ENCODE measurements around the gene SCNM1. TPM values are rescaled to one million over a fixed set of nuclear protein-coding genes. Genes with fewer than 3 reads are reported as not detected.

SCNM1 gene
- total RNA-seq, 2 donors from 2014 or later: 19.4 to 20.9 TPM

DNA sequence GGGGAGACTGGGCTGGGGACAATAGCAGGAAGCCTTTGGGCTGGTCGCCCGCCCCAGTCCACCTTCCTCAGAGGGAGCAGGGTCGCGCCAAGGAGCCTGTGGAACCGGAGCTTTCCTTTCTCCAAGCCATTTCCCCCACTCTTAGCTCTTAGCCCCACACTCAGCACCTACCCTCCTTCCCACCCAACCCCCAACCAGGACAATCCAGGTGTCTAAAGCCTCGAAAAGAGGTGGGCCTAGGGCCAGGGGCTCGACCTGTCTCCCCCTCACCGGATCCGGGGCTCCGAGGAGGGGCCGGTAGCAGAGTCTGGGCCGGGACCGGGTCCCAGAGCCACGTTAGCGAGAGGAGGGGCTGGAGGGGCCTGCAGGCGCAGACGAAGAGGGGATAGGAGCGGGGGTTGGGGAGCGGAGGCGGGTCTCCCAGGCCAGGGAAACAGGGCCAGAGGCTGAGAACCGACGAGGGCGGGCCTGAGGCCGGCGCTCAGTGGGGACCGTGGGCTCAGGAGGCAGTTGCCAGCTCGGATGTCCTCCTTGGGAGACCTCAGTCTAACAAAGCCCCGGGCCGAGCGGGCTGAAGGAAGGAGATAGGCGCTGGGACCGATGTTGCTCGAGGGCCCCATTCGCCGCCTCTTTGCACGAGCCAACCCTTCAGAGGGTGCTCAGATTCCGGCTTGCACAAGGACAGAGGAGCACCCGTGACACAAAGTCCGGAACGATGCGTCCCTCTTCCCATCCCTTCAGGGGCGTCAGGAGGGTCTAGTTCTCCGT lies 20.5 kb upstream of the SCNM1 start:
- DNase-seq: no peak
- intact Hi-C loops (cut with DNase I): no loop called here

DNA sequence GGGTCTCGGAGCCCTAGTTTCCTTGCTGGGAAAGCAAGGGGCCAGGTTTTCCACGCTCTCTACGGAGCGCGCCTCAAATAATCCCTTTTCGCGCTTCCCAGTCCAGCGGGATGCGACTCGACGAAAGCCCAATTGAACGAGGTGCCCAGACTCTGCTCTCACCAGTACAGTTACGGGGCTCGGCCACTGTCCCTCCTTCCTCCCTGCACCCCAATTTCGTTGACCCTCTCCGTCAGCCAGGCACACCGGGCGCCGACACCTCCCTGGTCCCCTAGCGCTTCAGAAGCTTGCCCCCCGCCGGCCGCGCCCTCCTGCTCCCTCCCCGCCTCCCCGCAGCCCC lies 19.9 kb upstream of the SCNM1 start:
- no peak for DNase-seq
- ATAC-seq: peak; percentile 5 to 8
- intact Hi-C loops (cut with DNase I): no loop called here

More for the DNA sequence above, 20.5 kb upstream of the SCNM1 start:
- ATAC-seq: peak; percentile 7 to 13

DNA sequence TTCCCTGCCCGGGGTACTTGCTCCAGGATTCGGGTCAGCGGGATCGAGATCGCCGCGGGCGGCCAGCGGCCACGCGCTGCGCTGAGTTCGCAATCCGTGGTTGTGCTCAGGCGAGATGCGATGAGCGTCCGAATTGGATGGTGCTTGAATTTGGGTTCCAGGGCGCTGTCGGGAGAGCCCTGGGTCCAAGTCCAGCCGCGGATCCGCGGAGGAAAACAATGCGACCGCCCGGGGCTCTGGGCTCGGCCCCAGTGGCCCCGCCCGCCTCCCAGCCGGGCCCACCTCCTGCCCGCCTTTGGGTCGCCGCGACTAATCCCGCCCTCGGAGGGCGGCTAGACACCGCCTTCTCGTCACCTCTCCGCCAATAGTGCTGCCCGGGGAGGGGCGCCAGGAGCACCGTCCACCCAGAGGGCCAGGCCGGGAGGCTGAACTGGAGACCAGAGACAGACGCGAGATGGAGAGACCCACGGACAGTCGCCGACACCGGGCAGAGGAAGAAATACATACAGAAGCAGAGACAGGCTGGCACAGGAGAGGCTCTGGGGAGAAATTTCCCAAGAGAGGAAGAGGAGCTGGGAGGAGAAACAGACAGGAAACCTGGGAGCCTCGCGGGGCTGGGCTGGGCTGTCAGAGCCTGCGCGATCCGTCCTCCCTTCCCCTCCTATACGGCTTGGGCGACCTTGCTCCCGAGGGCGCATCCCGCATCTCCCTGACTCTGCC lies 19.4 kb upstream of the SCNM1 start, which contains the start of gene SEMA6C:
Gene SEMA6C, minus strand, starts transcription at position 220 of the 720 bp plus-strand sequence. CDS start 4,010 bp downstream, outside the sequence.
- DNase-seq (peak; percentile 96), ATAC-seq (peak; percentile 95 to 97)
- intact Hi-C loops (cut with DNase I): no loop called here

DNA sequence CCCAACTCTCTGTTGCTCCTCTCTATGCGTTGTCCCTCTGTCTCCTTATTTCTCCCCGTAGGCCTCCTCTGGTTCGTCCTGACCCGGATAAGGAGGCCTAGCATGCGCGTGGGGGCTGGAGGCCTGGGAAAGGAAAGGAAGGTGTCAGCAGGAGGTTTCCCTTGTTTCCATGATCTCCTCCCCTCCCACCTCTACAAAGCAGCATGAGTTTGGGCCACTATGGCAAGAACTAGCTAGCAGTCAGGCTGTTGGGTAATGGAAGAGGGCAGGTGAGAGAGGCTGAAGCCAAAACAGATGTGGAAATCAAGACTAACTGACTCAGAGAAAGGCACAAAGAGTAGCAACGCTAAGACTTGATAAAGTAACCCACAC lies 18.8 kb upstream of the SCNM1 start:
- ATAC-seq (peak in 1 of 2 donors; percentile 0), DNase-seq (no peak)
- intact Hi-C loops (cut with DNase I): no loop called here

DNA sequence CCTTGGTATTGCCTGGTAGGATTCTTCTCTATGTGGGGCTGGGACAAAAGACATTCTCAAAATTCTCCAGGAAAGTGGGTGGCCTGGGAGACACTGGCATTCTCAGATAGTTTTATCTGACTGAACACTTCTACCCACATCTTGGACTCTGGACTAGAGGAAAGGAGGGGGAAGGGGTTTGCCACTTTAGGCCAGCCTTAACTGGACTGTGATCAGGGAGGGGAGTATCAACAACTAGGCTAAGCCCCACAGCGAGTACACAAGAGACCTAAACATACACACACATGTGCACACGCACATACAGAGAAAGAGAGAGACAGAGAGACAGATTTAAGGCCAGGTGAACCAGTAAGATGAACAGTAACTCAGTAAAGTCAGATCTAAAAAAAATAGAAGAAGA lies 18.3 kb upstream of the SCNM1 start:
- DNase-seq (no peak), ATAC-seq (no peak)
- intact Hi-C loops (cut with DNase I): no loop called here

DNA sequence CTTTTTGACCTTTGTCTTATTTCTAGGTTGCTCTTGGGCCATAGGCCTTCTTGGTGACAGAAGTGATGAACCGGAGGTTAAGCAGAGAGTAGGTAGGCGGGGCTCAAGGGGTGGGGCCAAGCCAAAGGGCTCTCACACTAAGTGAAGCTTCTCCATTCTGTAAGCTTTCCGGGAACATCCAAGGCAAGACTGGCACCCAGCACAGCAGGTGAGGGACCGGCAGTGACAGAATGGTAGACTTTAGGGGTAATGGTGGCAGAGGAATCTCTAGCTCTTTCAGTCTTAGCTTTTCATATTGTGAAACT lies 9.5 kb upstream of the SCNM1 start, which contains the start of gene TNFAIP8L2:
Gene TNFAIP8L2, plus strand, starts transcription at position 135 of the 305 bp plus-strand sequence. CDS start 2,049 bp downstream, outside the sequence.
- intact Hi-C loops (cut with DNase I): loop anchor here (2.0 to 5.0 kb wide), 3 partner anchors 56 to 129 kb away; no protein-coding TSS in a partner anchor
- DNase-seq (peak; percentile 64), ATAC-seq (peak; percentile 58 to 74)

DNA sequence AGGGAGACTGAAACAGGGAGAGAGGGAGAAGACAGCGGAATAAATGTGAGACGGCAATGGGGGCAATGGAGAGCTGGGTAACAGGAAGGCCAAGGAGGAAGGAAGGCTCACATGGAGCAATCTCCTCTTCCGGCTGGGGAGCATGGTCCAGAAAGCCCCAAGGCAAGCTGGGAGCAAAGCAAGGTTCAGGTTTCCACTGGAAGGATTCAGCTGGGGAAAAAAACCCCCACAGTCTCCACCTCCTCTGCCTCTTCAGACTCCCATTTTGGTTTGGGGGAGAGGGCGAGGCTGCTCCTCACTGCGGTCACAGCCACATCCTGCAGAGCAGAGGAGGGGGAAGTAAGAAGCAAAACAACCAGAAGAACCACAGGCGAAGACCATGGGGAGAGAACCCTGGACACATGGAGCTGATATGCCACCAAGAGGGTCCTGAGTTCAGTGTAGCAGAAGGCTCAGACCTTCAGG lies 8.8 kb upstream of the SCNM1 start:
- no peak for DNase-seq
- peak; percentile 32 to 48 for ATAC-seq
- intact Hi-C loops (cut with DNase I): loop anchor here (2.0 to 5.0 kb wide), 3 partner anchors 56 to 130 kb away; no protein-coding TSS in a partner anchor

DNA sequence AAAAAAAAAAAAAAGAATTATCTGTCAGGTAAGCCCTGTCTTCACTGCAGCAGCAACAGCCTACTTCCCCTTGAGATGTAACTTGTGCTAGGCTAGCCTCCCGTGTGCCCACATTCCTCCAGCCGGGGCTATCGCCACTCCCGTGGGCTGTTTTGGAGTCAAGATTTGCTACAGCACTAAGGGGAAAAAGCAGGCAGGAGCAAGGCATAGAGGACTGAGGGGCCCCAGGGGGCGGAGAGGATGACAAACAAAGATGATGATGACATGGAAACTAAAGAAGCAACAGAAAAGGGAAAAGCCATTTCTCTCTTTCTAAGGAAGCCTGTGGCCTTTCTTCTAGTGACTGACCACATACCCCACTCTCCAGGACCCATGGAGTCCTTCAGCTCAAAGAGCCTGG lies 7.6 kb upstream of the SCNM1 start:
- DNase-seq (no peak), ATAC-seq (no peak)
- intact Hi-C loops (cut with DNase I): loop anchor here (5.0 kb wide), 2 partner anchors 61 to 131 kb away; no protein-coding TSS in a partner anchor

DNA sequence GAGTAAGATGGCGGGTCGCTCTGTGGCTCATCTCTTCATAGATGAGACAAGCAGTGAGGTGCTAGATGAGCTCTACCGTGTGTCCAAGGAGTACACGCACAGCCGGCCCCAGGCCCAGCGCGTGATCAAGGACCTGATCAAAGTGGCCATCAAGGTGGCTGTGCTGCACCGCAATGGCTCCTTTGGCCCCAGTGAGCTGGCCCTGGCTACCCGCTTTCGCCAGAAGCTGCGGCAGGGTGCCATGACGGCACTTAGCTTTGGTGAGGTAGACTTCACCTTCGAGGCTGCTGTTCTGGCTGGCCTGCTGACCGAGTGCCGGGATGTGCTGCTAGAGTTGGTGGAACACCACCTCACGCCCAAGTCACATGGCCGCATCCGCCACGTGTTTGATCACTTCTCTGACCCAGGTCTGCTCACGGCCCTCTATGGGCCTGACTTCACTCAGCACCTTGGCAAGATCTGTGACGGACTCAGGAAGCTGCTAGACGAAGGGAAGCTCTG lies 7.1 kb upstream of the SCNM1 start:
- ATAC-seq (peak in 1 of 2 donors; percentile 3), DNase-seq (no peak)
- intact Hi-C loops (cut with DNase I): loop anchor here (5.0 kb wide), 2 partner anchors 62 to 132 kb away; no protein-coding TSS in a partner anchor

DNA sequence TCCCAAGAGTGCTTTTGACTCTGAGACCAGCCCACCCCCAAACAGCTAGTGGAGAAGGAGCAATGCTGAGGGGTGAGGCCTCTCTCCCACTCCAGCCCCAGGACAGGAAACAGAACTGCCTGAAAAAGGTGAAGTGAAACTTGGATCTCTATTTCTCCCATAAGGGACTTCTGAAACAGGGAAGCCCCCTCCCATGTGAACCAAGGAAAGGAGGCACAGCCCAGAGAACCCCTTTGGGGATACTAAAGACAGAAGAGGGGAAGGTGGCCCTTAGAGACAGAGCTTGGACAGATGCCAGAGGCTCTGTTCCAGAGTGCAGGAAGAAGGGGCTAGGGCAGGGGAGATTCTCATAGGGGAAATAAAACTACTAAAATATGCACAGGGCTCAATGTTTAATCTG lies 6.6 kb upstream of the SCNM1 start:
- intact Hi-C loops (cut with DNase I): loop anchor here (5.0 kb wide), 2 partner anchors 62 to 132 kb away; no protein-coding TSS in a partner anchor
- ATAC-seq: peak in 1 of 2 donors; percentile 3
- no peak for DNase-seq

DNA sequence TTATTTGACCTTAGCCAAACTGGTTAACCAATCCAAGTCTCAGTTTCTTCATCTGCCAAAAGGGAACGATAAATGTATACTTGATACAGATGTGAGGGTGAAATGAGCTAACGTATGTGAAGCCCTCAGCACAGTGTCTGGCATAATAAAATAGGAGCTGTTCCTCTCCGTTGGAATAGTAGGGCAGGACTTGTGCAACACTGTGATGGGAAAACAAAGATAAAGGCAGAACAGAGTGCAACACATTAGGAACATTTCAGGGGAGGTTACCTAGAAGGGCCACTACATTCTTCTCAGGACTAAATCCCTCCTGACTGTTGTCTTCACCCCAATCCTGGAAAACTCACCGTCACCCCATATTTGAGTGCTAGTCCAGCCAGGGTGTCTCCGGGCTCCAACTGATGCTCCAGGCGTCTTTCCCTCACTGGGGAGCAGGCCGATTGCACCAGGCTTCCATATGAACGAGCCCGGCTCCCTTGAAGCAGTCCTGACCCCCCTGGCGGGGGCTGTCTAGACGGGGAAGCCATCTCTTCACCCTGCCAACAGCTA lies 1.1 kb upstream of the SCNM1 start:
- DNase-seq: no peak
- ATAC-seq: peak; percentile 4 to 43
- intact Hi-C loops (cut with DNase I): no loop called here

DNA sequence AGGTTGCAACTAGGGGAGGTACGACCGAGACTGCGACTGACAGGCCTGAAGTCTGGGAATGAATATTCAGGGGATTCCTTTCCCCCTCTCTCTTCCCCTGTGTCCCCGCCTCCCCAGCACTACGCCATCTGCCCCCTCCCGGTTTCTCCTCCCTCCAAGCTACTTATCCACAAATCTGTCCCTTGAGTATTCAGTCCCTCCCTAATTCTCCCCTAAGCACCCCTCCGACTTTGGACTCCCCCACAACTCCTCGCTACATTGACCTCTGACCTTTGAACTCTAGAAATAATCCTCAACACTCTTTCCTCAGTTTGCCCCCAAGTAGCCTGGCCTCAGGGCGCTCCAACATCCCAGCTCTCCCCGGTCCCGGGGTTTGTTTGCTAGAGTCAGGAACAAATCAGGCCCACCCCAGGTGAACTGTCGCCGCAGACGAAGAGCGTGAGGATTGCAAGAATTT lies 635 bp upstream of the SCNM1 start:
- DNase-seq: peak; percentile 48
- intact Hi-C loops (cut with DNase I): no loop called here
- ATAC-seq: peak; percentile 65 to 69

DNA sequence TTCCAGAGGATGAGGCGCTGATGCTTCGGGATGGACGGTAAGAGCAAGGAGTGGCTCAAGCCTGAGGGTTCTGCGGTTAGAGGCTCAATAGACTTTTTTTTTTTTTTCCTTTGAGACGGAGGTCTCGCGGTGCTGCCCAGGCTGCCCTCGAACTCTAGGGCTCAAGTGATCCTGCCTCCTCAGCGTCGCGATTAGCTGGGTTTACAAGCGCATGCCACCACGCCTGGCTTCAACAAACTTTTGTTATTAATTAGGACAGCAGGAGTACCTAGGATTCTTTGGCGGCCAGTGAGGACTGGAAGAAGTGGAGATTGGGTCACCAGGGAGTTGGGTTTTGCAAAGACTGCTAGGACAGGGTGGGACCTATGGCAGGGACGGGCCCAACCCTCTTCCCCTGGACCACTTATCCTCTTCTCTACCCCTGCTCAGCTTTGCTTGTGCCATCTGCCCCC lies 587 bp downstream of the SCNM1 start:
- intact Hi-C loops (cut with DNase I): no loop called here
- ATAC-seq: peak; percentile 2 to 8
- DNase-seq: no peak

DNA sequence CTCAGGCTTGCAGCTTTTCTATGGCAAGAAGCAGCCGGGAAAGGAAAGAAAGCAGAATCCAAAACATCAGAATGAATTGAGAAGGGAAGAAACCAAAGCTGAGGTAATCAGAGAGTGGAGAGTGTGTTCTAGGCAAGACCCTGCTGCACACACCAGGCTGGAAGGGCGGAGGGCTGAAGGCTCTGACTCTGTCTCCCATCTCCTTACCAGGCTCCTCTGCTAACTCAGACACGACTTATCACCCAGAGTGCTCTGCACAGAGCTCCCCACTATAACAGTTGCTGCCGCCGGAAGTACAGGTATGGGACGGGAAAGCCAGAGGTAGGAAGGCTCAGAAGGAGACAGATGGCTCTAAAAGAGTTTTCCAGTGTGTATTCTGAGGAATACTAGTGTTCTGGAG lies 1.2 kb downstream of the SCNM1 start:
- intact Hi-C loops (cut with DNase I): no loop called here
- DNase-seq: no peak
- ATAC-seq: no peak

DNA sequence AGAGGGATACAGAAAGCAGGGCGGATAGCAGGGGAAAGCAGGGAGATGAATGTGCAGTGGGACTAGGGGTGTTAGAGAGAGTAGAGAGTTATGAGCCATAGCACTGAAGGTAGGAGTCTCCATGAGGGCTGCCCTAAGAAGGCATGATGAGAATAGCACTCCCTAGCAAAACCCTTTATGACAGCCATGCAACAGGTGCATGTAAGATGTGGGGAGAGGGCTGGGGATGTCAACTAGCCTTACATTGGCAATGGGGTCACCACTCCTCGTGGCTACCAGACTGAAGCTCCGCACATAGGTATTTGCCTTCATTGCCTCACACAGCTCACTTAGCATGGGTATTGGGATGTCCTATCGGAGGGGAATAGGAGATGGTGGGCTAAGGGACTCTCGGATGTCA lies 5.2 kb downstream of the SCNM1 start:
- intact Hi-C loops (cut with DNase I): no loop called here
- ATAC-seq (no peak), DNase-seq (no peak)

DNA sequence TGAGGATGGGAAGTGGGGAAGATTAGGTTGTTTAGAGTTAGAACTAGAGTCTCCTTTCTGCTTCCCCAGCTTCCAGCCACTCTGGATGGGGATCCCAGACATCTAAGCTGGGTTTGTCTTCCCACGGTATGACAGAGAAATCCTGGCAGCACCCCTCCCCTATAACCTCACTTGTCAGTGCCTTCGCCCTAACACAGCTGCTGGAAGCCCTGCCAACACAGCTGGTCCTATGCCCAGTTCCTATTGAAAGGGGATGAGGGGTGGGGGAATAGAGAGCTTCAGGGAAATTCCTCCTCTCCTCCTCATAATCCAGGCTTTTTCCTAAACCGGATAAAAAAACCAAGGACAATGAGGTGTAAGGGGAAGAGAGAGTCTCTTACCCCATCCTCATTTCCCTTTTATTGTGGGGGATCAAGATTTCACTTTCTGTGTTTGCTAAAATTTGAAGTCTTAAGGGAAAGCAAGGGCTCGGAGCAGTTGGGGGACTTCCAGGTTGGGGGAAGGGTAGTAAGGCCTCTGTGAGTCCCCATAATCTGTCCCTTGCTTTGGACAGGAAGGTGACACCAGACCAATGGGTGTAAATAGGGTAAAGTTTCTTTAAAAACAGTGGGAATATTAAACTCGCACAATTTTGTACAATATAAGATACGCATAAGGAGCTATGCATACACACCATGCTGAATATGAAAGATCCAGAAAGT lies 9.2 kb downstream of the SCNM1 start:
- DNase-seq (no peak), ATAC-seq (peak; percentile 20 to 82)
- intact Hi-C loops (cut with DNase I): no loop called here

DNA sequence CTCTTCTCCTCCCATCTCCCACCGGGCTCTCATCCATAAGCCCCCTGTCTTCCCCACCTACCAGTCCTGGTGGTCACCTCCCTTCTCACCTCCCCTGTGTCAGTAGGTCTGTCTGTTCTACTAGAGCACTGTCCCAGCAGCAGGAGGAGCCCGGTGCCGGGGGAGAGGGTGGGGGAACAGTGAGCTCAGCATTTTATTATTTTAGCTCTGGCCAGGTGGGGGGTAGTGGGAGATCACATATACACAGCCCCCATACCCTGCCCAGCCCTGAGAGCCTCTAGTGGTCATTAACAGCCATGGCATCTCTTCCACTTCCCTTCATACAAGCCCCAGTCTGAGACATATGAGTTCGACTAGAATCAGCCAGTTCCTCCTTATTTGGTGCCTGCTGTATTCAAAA lies 9.9 kb downstream of the SCNM1 start, which contains the start of gene TMOD4:
Gene TMOD4, minus strand, starts transcription at position 119 of the 400 bp plus-strand sequence. CDS start 1,106 bp downstream, outside the sequence.
- peak in 1 of 2 donors; percentile 41 for ATAC-seq
- intact Hi-C loops (cut with DNase I): no loop called here
- DNase-seq: no peak

DNA sequence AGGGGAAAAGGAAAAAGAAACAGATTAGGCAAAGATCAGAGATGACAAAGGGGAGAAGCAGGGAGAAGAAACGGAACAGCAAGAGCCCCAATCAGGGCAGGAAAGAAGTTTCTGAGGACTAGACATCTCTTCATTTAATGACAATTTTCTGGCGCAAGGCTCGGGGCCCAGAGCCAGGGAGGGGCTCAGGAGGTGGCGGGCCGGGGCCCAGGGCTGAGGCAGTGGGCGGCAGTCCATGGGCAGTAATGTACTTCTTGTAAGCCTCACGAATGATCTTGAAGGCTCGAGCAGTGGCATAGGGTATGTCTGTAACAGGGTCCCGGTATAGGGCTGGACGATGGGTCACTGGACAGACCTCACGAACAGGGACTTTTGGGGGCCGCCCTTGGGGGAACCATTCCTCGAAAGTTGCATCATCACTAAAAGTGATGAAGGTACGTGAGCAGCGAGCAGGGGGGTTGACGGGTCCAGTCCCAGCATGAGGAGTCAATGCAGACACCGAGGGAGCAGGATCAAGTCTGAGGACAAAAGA lies 10.6 kb downstream of the SCNM1 start:
- intact Hi-C loops (cut with DNase I): no loop called here
- DNase-seq (no peak), ATAC-seq (no peak)

Data from left cardiac atrium (tissue), 4 donors.